Prostate gland (tissue), 2 donors: ENCODE measurements around the gene KAZN. TPM values are rescaled to one million over a fixed set of nuclear protein-coding genes. Genes with fewer than 3 reads are reported as not detected.

Source experiments
- DNase-seq: peaks from one replicate; pipeline ENCODE4 v3.0.0-alpha.2; 2019; ENCODE audit warnings: low spot score
- H3K27ac ChIP-seq, 2 donors: fragments of 200-600 bp; sonication (generic); 2 replicates each; pipeline ENCODE4 v1.5.1; 2017 to 2019
- H3K27me3 ChIP-seq: fragments of 200-600 bp; sonication (generic); replicated peaks from 2 replicates; pipeline ENCODE4 v1.5.1; 2019; ENCODE audit not compliant: insufficient read depth
- H3K36me3 ChIP-seq, 2 donors: fragments of 200-600 bp; sonication (generic); 1 replicate in 1 of 2; 2 replicates in 1 of 2; pipeline versions ENCODE4 v1.5.1 to v1.8.1; 2017 to 2019
- H3K4me1 ChIP-seq: fragments of 200-600 bp; sonication (generic); replicated peaks from 2 replicates; pipeline ENCODE4 v1.5.1; 2019
- H3K4me3 ChIP-seq, 2 donors: fragments of 200-600 bp; sonication (generic); 2 replicates each; pipeline ENCODE4 v1.5.1; 2017 to 2019
- H3K9me3 ChIP-seq: fragments of 200-600 bp; sonication (generic); 2 replicates; pipeline ENCODE4 v1.5.1; 2017
- CTCF ChIP-seq, 4 experiments: fragments of 200-600 bp in 2 of 4; fragments of 450-650 bp in 2 of 4; sonication (generic) in 2 of 4; IDR thresholded peaks; 1 replicate in 3 of 4; 2 replicates in 1 of 4; pipeline ENCODE4 v1.5.1; 2016 to 2019; ENCODE audit warnings: antibody characterized with exemption in 4 of 4, mild to moderate bottlenecking in 2 of 4, moderate library complexity in 2 of 4
- POLR2A ChIP-seq: fragments of 450-650 bp; IDR thresholded peaks from one replicate; pipeline ENCODE4 v1.6.1; 2016; ENCODE audit warnings: antibody characterized with exemption, mild to moderate bottlenecking
- POLR2AphosphoS5 ChIP-seq: sonication (generic); formaldehyde crosslinking; IDR thresholded peaks from one replicate; pipeline ENCODE4 v1.6.1; 2017; ENCODE audit warnings: antibody characterized with exemption
- WGBS: methylation state at CpG from one replicate; pipeline ENCODE4 v1.1.5; 2018; 5-methylcytosine and 5-hydroxymethylcytosine counted together
- intact Hi-C: fragments of 100-400 bp; cut with DNase I; formaldehyde crosslinking; loops from one replicate; pipeline ENCODE4 v1.14.2; 2022
- total RNA-seq, 2 donors: library from RNA; depleted of rRNA; stranded (reverse); fragments of >200 nt; gene quantifications; one replicate each; pipeline ENCODE4 v1.1.0, GENCODE V29; 2016

The KAZN gene
- total RNA-seq, 2 donors from 2014 or later = 8.3 to 12.7 TPM

GRCh38 chr1:14746393-14746792 lies 147.9 kb downstream of the KAZN start:
- H3K27ac ChIP-seq = no peak overlapping the region
- intact Hi-C loops = no loop called here
- no peaks in the 10 kb centered on the region for H3K4me1 ChIP-seq
- H3K9me3 ChIP-seq = no peaks in the 10 kb centered on the region
- no peaks in the 10 kb centered on the region for H3K27me3 ChIP-seq
- no peak for TF ChIP-seq POLR2AphosphoS5
- TF ChIP-seq POLR2A = no peak
- TF ChIP-seq CTCF (IDR thresholded peaks at IDR 0.05) = no peak
- no peaks in the 10 kb centered on the region for H3K36me3 ChIP-seq
- 97% methylated on average over 4 of the region's 4 CpGs for WGBS
- H3K4me3 ChIP-seq = no peak overlapping the region
- no peak for DNase-seq

GRCh38 chr1:14748151-14748550 lies 149.7 kb downstream of the KAZN start:
- Histone ChIP-seq H3K9me3 (no peaks in the 10 kb centered on the region), H3K36me3 (no peaks in the 10 kb centered on the region), H3K27ac (no peak overlapping the region), H3K27me3 (no peaks in the 10 kb centered on the region), H3K4me3 (no peak overlapping the region), H3K4me1 (no peaks in the 10 kb centered on the region)
- WGBS = 95% methylated on average over 5 of the region's 5 CpGs
- intact Hi-C loops = no loop called here
- no peak for TF ChIP-seq POLR2AphosphoS5
- no peak for TF ChIP-seq POLR2A
- TF ChIP-seq CTCF (IDR thresholded peaks at IDR 0.05) = no peak
- DNase-seq = no peak

GRCh38 chr1:14748977-14749376 lies 150.5 kb downstream of the KAZN start:
- TF ChIP-seq POLR2A (no peak), POLR2AphosphoS5 (no peak)
- no peak overlapping the region for H3K27ac ChIP-seq
- no peaks in the 10 kb centered on the region for H3K4me1 ChIP-seq
- H3K27me3 ChIP-seq = no peaks in the 10 kb centered on the region
- intact Hi-C loops = no loop called here
- no peak overlapping the region for H3K4me3 ChIP-seq
- no peak for DNase-seq
- H3K9me3 ChIP-seq = no peaks in the 10 kb centered on the region
- WGBS = 76% methylated on average over 2 of the region's 2 CpGs
- H3K36me3 ChIP-seq = no peaks in the 10 kb centered on the region

GRCh38 chr1:14750490-14750889 lies 152.0 kb downstream of the KAZN start:
- intact Hi-C loops = no loop called here
- Histone ChIP-seq H3K4me3 (no peak overlapping the region), H3K27me3 (no peaks in the 10 kb centered on the region), H3K27ac (no peak overlapping the region), H3K9me3 (no peaks in the 10 kb centered on the region), H3K36me3 (no peaks in the 10 kb centered on the region), H3K4me1 (no peaks in the 10 kb centered on the region)
- TF ChIP-seq POLR2A (no peak), CTCF (IDR thresholded peaks at IDR 0.05) (no peak), POLR2AphosphoS5 (no peak)
- WGBS = 95% methylated on average over 2 of the region's 2 CpGs
- DNase-seq = no peak

GRCh38 chr1:14755518-14756252 lies 157.2 kb downstream of the KAZN start:
- DNase-seq = no peak
- Histone ChIP-seq H3K4me3 (no peak overlapping the region), H3K4me1 (no peaks in the 10 kb centered on the region), H3K9me3 (no peaks in the 10 kb centered on the region), H3K36me3 (no peaks in the 10 kb centered on the region), H3K27ac (no peak overlapping the region), H3K27me3 (no peaks in the 10 kb centered on the region)
- intact Hi-C loops = no loop called here
- WGBS = 71% methylated on average over 9 of the region's 9 CpGs
- TF ChIP-seq POLR2AphosphoS5 (no peak), POLR2A (no peak), CTCF (IDR thresholded peaks at IDR 0.05) (no peak)
